ENCODE data around the gene SLC6A18. TPM values are rescaled to one million over a fixed set of nuclear protein-coding genes. Genes with fewer than 3 reads are reported as not detected.
A peak's percentile ranks its signal among the peaks of the same experiment; 100 is the strongest.

The SLC6A18 gene
- not detected for total RNA-seq

GRCh38 chr5:1225081-1225480 lies at the start of gene SLC6A18:
TSS of gene SLC6A18 (plus strand) at chr5:1225381. CDS start at chr5:1225478, 97 bp downstream.
- DNase-seq (ENCODE audit: low spot score) = no peak

- DNase-seq (ENCODE audit: low spot score) = no peak
Measured at GRCh38 chr5:1175801-1176472, 49.2 kb upstream of the SLC6A18 start.

GRCh38 chr5:1176473-1177391 lies 48.4 kb upstream of the SLC6A18 start:
- DNase-seq (ENCODE audit: low spot score) = no peak

GRCh38 chr5:1177826-1178528 lies 47.2 kb upstream of the SLC6A18 start:
- no peak for DNase-seq (ENCODE audit: low spot score)

GRCh38 chr5:1178529-1179382 lies 46.4 kb upstream of the SLC6A18 start:
- no peak for DNase-seq (ENCODE audit: low spot score)

GRCh38 chr5:1179383-1179715 lies 45.8 kb upstream of the SLC6A18 start:
- DNase-seq (ENCODE audit: low spot score) = no peak

- DNase-seq (ENCODE audit: low spot score) = no peak
Measured at GRCh38 chr5:1180096-1180495, 45.1 kb upstream of the SLC6A18 start.

GRCh38 chr5:1180841-1181271 lies 44.3 kb upstream of the SLC6A18 start:
- DNase-seq (ENCODE audit: low spot score) = no peak

- peak; percentile 71 for DNase-seq (ENCODE audit: low spot score)
Measured at GRCh38 chr5:1181451-1182359, 43.5 kb upstream of the SLC6A18 start.

- no peak for DNase-seq (ENCODE audit: low spot score)
Measured at GRCh38 chr5:1182360-1182632, 42.9 kb upstream of the SLC6A18 start.

GRCh38 chr5:1182633-1183423 lies 42.4 kb upstream of the SLC6A18 start:
- DNase-seq (ENCODE audit: low spot score) = peak; percentile 67

- DNase-seq (ENCODE audit: low spot score) = peak; percentile 9
Measured at GRCh38 chr5:1183424-1184162, 41.6 kb upstream of the SLC6A18 start.

- no peak for DNase-seq (ENCODE audit: low spot score)
Measured at GRCh38 chr5:1184163-1184470, 41.1 kb upstream of the SLC6A18 start.

GRCh38 chr5:1184481-1184880 lies 40.7 kb upstream of the SLC6A18 start:
- peak; percentile 6 for DNase-seq (ENCODE audit: low spot score)

GRCh38 chr5:1185038-1185627 lies 40.0 kb upstream of the SLC6A18 start:
- DNase-seq (ENCODE audit: low spot score) = peak; percentile 3

GRCh38 chr5:1185629-1186350 lies 39.4 kb upstream of the SLC6A18 start:
- DNase-seq (ENCODE audit: low spot score) = peak; percentile 79

- DNase-seq (ENCODE audit: low spot score) = peak; percentile 10
Measured at GRCh38 chr5:1186351-1187233, 38.6 kb upstream of the SLC6A18 start.

All from mucosa of gallbladder (tissue), 1 donor.